NCI-H2227 treated with DMSO at 0.1 percent for 48 hours (cell line): Measurements from ENCODE around the gene PROX1.

Experiments used
- DNase-seq: peaks from one replicate; lab custom pipeline; 2025; lab: John Stamatoyannopoulos, UW

Gene PROX1

DNA sequence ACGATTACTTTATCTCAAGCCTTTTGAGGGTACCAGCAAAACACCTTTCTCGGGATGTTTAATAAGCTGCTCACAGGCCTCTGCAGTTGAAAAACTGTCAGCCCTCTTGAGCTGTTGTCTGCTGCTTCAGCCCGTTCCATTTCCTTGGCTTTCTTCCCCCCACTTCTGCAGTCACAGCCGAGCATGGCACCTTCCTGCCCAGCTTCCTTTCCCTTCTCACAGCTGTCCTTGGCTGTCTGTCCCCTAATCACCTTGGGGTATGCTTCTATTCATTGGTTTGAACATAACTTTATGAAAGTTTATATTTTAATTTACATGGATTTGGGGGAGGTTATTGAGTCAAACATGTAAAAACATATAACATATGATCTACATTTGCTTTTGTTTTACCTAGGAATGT, 6.9 kb upstream of the PROX1 start:
- DNase-seq, result no peak

DNA sequence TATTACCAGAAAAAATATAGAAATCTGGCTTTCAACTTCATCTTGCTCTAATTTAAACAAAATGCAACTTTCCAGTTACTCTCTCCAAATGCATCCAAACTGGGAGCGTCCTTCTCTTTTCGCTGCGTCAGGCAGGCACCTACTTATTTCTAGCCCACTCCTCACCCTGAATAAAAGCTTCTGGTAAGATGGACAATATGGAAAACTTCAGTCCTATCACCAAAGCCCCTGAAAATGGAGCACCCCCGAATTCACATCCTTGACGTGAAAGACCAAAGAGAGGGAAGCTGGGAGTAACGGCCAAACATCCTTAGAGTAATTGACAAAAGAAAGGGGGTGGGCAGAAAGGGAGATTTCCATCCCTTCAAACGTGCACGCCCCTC, 5.5 kb upstream of the PROX1 start:
- DNase-seq, result no peak

DNA sequence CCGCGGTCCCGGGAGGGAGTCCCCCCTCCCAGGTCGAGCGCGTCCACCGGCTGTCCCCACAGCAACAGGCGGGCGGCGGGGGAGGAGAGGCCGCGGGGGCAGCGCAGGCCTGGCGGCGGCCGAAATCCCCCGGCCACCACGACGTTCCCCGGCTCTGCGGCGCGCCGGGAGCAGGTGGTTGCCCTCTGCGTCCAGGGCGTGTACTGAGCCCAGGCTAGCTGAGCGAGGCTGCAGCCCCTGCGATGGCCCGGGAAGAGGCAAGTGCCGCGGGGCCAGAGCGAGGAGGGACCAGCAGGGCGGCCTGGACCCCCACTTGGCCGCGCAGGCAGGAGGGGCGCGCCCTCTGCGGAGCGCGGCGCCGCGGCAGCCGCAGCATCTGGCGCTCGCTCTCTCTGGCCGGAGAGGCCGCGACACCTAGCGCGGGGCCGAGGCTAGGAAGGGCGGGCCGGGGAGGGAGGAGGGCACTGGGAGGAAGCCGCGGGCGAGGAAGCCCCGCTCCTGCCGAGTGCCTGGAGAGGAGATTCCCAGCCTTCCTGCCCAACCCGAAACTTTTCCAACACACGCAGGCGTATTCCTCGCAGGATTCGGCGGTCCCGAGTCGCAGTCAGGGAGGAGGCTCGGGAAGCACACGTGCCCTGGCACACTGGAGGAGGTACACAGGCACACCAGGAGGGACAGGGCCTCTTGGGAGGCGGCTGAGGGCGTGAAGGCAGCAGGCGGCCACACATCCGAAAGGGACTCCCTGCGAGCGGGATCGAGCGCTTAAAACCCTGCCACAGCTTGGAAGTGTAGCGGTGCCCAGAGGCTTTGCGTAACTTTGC, 4.9 kb upstream of the PROX1 start:
- no peak for DNase-seq

DNA sequence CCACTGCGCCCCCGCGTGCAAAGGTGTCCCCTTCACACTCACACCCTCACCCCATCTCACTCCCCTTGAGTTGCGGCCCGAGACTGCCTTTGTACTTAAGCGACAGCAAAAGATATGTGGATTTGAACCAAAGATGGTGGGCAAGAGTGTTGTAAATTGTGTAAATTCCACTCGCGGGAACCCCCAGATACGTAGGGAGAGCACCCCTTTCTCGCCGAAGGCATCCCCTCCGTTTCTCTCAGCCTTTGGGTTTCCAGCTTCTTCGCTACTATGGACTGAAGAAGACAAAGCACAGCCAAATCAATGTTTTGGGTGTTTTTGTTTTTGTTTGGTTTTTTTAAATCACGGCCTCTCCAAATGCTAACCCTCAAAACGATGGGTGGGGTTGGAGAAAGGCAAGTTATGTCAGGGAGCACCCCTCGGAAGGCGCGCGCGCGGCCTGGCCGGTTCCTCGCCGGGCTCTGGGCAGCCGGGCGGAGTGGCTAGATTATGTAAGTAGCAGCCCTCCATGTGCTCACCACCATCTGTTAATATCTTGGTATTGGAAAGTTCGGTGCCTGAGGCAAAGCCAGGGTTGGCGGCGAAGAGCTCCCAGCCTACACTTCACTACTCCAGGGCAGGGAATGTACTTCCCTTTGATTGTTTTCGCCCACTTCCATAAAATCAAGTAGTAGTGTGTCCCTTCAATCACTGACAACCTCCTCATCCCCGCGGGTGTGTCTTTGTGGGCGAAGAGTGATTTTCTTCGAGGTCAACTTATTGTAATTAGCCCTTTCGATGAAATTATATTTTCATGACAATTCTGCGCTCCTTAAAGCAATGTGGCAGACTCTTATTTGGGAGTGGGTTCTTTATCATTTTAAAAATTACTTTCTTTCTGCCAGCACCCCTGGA, 4.0 kb upstream of the PROX1 start:
- peak; percentile 51 for DNase-seq

DNA sequence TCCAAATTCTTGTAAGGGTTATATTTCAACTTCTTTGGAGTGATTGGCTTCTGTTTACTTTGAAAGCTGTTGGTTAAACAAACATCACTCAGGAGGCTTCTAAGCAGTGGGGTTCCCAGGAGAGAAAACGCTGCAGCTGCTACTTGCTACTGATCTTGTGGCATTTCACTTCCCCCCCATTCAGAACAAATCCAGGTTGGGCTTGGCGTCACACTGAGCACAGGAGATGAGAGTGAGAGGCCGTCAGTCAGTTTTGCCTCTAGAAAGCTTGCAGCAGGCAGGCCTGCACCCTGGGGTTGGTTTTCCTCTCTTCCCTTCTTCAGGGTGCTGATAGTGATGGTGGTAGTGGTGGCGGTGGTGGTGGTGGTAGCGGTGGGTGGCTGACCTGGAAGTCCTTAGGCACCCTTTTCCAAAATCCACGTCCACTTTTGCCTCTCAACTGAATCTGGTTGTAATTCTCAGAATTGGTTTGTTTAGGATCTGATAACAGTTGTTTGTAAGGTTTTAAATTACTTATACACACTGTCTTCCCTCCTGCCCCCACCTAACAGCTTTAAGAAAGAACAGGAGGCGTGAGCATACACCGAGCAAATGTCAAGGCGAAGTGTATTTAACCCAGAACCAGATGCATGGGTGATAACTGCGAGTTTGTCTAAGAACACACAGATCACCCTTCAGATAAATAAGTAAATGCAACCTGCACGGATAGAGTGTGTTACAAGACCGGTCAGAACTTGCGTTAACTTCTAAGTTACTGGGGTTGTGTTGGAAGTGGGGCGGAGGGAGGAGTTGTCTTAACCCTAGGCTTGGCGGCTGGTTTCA, 3.2 kb upstream of the PROX1 start:
- DNase-seq, result peak; percentile 27

DNA sequence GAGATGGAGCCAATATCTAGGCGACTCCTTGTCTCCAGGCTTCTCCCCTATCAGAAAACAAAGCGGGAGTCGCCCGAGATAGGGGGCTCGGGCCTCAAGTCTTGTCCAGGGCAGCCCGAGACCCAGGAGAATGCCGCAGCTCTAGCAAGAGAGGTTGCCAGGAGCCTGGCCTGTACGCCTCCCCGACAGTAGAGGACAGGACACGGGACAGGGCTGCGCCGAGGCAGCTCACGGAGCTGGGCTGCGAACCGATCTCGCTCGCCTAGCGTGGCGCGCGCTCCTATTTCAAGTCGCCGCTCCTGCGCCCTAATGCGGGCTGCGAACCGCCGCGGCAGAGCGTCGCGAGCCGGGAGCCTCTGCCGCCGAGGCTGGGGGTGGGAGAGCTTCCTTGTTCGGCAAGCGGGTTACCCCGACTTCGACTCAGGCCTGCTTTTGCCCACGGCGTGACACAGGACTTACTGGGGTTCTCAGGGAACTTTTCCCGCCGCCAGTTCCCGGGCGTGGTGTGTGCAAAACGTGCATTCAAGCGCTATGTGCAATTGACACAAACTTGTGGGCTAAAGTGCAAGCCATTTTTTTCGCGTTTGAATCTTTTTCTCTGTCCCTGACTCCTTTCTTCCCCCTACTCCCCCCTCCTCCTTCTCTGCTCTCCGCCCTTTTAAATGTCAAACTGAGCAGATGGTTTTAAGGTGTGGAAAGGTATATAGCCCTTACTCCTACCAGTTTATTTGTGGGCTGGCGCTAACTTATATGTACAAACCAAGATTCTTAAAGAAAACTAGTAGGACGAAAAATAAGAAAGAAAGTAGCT, 2.4 kb upstream of the PROX1 start:
- DNase-seq, result no peak

DNA sequence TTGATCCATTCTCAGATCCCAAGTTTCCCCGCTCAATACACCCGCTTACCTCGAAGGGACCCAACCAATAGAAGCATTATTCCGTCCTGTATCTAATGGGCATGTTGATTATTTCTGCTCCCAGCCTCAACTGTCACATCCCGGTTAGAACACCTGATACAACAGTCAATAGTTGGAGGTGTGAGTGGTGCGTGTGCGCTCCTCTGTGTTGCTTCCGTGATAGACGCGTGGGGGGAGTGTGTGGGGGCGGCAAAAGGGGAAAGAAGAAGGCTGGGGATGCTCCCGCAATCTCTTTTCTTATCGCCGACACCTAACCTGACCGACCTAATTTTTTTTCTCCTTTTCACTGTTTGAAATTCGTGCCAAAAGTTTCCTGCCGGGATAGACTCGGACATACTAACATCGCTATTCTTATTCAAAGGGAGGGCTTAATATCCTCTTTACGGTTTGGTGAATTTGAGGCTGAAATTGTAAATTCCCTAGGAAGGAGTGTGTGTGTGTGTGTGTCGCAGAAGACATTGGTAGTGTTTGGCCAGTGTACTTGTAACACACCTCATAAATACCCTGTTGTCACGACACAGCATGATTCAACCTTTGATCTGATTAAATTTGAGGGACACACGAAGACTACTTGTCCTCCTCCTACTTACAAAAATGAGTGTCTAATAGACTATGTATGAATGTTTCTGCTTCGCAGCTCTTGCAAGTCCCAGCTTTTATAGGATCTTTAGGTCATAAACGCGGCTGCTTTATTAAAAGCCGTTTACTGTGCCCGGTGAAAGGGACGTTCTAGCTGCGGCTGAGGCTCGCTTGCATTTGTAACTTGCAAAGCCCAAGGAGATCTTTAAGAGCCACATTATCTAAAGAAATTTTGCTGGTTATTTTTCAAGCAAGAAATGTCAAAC, 1.5 kb upstream of the PROX1 start:
- DNase-seq, result no peak

DNA sequence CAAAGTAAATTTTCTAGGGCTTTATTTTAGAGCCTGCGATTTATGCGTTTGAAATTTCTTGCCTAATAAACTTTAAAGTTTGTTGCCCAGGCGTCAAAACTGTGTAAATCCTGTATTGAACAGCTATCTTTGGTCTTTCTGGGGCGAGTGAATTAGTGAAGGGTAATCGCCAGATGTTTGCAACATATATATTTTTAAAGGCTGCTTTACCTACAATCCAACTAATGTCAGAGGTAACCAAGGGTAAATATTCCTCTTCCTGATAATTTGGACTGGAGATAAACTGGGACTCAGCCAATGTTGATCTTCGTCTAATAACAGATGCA, 885 bp upstream of the PROX1 start:
- DNase-seq, result no peak

DNA sequence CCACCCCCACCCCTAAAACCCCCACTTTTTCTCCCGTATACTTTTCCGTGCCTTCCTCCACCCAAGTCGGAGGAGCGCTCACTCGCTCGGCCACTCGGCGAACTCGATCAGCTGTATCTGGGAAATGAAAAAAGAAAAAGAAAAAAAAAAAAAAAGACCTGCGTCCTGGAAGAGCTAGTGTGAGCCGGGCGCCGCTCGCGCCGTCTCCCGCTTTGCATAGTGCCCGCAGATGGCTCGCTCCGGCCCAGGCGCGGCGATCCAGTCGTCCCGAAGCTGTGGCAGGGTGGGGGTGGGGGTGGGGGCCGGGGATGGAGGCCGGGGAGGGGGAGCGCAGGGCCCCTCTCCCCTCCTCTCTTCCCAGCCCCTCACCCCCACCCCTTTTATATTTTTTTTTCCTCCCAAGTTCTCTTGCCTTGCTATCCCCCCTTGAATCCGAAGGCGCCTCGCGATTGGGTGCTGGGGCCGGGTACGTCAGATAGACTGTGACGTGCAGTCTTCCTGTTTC, 299 bp upstream of the PROX1 start:
- peak; percentile 63 for DNase-seq

DNA sequence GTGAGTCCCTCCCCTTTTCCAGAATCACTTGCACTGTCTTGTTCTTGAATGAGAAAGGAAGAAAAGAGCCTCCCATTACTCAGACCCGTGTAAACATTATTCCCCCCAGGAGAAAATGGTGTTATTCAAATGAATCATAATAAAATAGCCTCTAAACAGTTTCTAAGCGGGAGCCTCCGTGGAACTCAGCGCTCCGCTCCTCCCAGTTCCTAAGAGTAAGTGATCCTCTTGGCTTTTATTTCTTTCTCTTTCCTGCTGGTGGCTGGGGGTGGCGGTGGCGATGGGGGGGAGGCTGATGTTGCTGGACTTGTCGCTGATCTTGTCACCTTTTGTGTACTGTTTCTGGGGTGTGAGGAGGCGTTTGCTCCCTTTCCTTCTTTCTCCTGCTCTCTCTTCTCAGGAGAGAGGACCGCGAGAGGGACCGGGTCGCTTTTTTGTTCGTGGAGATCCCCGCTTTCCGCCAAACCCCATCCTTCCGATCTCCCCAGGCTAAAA, 781 bp downstream of the PROX1 start:
- peak; percentile 46 for DNase-seq

DNA sequence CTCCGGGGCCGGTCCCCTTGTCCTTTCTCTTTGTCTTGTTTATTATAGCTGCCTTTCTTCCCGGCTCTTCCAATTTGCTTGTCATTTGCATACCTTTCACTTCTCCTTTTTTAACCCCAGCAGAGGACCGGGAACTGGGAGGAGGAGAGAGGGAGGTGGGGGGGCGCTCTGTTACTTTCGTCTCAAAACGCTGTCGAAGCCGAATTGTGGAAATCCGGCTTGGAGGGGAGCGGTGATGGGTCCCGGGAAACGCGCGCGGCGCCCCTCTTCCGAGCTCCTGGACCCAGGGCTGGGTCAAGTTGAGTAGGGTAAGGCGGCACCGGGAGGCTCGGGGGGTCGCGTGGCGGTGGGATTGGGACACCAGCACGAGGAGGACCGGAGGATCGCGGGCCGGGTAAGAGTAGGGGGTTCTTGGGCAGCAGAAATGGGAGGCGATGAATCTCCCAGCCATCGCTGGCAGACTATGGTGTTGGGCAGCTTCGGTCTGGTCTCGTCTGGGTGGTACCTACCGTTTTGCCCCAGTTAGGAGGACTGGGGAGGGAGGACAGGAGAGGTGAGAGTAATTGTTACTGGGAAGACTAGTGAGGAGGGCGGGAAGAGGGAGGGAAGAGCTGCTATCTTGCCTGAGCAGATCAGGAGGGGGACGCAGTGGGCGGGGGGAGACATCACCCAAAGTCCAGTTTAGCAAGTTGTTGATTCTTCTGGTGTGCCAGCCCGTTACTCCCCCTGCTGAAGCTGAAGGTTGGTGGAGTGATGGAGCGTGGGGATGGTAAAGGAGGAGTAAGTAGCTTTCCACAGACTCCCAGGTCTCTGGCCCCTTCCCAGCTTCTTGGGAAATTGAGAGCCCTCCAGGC, 1.5 kb downstream of the PROX1 start:
- peak; percentile 14 for DNase-seq

DNA sequence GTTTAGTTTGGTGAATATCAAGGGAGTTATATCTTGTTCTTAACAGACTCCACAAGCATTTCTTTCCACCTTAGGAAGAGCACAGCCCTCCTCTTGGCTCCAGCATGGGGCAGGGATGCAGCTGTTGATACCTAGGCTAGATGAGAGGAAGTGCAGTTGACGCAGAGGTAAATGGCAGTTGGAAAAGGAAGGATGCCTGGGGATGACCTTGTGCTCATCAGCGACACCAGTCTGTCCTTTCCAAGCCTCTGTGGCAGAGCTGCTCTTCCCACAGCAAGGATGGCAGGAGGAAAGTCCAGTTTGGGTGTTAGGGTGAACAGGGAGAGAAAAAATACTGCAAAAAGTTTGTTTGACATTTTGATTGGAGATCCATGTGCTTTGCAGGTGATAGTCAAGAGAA, 6.2 kb downstream of the PROX1 start:
- no peak for DNase-seq

DNA sequence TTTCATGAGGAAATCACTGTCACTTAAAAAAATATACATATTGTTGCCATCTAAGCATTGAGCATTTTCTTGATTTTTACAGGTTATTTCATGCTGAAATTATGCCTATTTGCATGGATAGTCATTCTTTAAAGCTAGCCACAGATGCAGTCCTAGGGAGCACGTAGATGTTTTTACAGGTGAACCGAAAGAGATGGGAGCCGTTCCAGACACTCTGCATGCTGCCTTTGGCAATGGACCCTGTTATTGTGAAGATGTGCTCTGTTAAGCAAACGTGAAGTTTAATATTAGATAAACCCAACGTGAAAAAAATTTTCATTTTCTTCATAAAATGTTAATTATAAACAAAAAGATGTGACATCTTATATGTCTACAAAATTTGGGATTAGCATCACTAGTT, 7.1 kb downstream of the PROX1 start:
- DNase-seq, result no peak

DNA sequence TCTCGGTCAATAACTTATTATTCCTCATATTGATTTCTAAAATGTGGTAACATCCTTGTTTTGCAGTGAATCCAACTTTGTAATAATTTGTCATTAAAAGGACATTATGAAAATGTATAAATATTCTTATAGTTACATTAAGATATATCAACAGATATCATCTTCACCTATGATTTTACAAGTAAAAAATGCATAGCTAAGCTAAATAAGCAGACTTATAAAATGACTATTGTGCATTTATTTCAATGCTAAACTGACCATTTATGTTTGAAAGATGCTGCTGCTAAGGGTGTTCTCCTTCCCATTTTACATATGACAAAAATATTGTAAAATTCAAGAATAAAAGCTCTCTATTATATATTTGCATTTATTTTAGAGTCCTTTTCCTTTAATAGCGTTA, 7.8 kb downstream of the PROX1 start:
- DNase-seq, result no peak

DNA sequence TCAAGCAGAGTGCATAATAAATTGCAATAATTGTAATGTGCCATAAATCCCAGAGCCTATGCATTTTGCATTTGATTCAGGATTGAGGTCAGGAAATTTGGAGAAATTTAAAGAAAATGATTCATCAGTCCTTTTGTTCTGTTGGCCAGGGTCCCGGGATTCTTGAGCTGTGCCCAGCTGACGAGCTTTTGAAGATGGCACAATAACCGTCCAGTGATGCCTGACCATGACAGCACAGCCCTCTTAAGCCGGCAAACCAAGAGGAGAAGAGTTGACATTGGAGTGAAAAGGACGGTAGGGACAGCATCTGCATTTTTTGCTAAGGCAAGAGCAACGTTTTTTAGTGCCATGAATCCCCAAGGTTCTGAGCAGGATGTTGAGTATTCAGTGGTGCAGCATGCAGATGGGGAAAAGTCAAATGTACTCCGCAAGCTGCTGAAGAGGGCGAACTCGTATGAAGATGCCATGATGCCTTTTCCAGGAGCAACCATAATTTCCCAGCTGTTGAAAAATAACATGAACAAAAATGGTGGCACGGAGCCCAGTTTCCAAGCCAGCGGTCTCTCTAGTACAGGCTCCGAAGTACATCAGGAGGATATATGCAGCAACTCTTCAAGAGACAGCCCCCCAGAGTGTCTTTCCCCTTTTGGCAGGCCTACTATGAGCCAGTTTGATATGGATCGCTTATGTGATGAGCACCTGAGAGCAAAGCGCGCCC, 8.7 kb downstream of the PROX1 start:
- DNase-seq, result no peak

DNA sequence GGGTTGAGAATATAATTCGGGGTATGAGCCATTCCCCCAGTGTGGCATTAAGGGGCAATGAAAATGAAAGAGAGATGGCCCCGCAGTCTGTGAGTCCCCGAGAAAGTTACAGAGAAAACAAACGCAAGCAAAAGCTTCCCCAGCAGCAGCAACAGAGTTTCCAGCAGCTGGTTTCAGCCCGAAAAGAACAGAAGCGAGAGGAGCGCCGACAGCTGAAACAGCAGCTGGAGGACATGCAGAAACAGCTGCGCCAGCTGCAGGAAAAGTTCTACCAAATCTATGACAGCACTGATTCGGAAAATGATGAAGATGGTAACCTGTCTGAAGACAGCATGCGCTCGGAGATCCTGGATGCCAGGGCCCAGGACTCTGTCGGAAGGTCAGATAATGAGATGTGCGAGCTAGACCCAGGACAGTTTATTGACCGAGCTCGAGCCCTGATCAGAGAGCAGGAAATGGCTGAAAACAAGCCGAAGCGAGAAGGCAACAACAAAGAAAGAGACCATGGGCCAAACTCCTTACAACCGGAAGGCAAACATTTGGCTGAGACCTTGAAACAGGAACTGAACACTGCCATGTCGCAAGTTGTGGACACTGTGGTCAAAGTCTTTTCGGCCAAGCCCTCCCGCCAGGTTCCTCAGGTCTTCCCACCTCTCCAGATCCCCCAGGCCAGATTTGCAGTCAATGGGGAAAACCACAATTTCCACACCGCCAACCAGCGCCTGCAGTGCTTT, 9.4 kb downstream of the PROX1 start:
- no peak for DNase-seq

DNA sequence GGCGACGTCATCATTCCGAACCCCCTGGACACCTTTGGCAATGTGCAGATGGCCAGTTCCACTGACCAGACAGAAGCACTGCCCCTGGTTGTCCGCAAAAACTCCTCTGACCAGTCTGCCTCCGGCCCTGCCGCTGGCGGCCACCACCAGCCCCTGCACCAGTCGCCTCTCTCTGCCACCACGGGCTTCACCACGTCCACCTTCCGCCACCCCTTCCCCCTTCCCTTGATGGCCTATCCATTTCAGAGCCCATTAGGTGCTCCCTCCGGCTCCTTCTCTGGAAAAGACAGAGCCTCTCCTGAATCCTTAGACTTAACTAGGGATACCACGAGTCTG, 10.0 kb downstream of the PROX1 start:
- no peak for DNase-seq

DNA sequence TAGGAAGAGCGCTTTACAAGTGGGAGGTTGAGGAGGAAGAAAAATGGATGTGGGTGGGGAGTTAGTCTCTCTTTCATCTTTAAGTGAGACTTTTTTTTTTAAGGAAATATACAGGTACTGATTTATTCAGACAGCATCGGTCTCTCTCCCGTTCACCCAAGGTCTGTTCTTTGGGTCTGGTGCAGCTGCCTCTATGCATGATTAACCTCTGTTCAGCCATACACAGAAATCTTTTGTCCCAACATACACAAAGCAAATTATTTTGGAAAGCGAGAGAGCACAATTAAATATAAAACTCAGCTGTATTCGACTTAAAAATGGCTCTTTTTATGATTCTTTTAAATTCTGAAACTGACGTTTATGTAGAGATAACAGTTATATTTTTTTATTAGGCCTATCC, 11.0 kb downstream of the PROX1 start:
- DNase-seq, result no peak
